GM12865 (cell line): Measurements from ENCODE around the gene PPIG.

Experiments
- DNase-seq: peaks from one replicate; pipeline ENCODE4 v3.0.0; 2010; ENCODE audit warnings: low read depth
- H3K4me3 ChIP-seq: 2 replicates; pipeline ENCODE4 v1.5.1; 2011; ENCODE audit warnings: mild to moderate bottlenecking, low read depth, low read length, control low read depth
- CTCF ChIP-seq: IDR thresholded peaks from 2 replicates; pipeline ENCODE4 v1.5.1; 2011; ENCODE audit warnings: low read length, control low read depth, low read depth, inconsistent platforms; ENCODE audit not compliant: insufficient read depth; ENCODE audit errors: missing control alignments

Gene PPIG

GRCh38 chr2:169661265-169661664, 77.1 kb downstream of the PPIG start:
- no peak for TF ChIP-seq CTCF
- DNase-seq, result no peak
- H3K4me3 ChIP-seq, result no peak overlapping the region

GRCh38 chr2:169662744-169663143, 78.6 kb downstream of the PPIG start:
- no peak overlapping the region for H3K4me3 ChIP-seq
- no peak for TF ChIP-seq CTCF
- DNase-seq, result no peak

- no peak for TF ChIP-seq CTCF
- no peak overlapping the region for H3K4me3 ChIP-seq
- no peak for DNase-seq
These were observed 79.1 kb downstream of the PPIG start for GRCh38 chr2:169663247-169663646.

GRCh38 chr2:169664600-169664977, 80.4 kb downstream of the PPIG start:
- H3K4me3 ChIP-seq, result no peak overlapping the region
- no peak for DNase-seq
- no peak for TF ChIP-seq CTCF

GRCh38 chr2:169664978-169665930, 81.1 kb downstream of the PPIG start:
- TF ChIP-seq CTCF, result no peak
- no peak for DNase-seq
- no peak overlapping the region for H3K4me3 ChIP-seq

- TF ChIP-seq CTCF, result no peak
- no peak overlapping the region for H3K4me3 ChIP-seq
- no peak for DNase-seq
These were observed 83.4 kb downstream of the PPIG start for GRCh38 chr2:169667583-169667982.
